HCT116 (cell line): Measurements from ENCODE around the gene GNG4. TPM values are rescaled to one million over a fixed set of nuclear protein-coding genes. Genes with fewer than 3 reads are reported as not detected.

Experiments used
- ATAC-seq: fragments of 200-7000 bp; cut with Tn5 transposase; 2 replicates; pipeline ENCODE4 v1.9.1; 2020; ENCODE audit warnings: mild to moderate bottlenecking, moderate library complexity
- BruUV-seq: library from RNA; stranded (reverse); fragments of 400-500 nt; replicated peaks from 2 replicates; lab custom pipeline; 2021; lab: Mats Ljungman, UMichigan
- CTCF ChIA-PET: fragments of 300-600 bp; sonication (Branson Sonifier 250); formaldehyde crosslinking; loops from one replicate; lab custom pipeline; 2021; ENCODE audit warnings: antibody characterized with exemption; lab: Charles Lee
- POLR2A ChIA-PET: fragments of 300-600, 350-600 bp; sonication (Branson Sonifier 250); formaldehyde crosslinking; loops from one replicate; lab custom pipeline; 2021; ENCODE audit warnings: antibody characterized with exemption; lab: Charles Lee
- RAD21 ChIA-PET, 2 experiments: fragments of 300-600 bp; sonication (Branson Sonifier 250); formaldehyde crosslinking; loops; one replicate each; lab custom pipeline; 2023; ENCODE audit warnings: low total read pairs in 2 of 2; ENCODE audit not compliant: uncharacterized antibody in 2 of 2, unreplicated experiment in 2 of 2, low non-redundant PET in 1 of 2; lab: Charles Lee
- DNase-seq: peaks from one replicate; pipeline ENCODE4 v3.0.0-alpha.2; 2010; ENCODE audit warnings: low read depth, low spot score
- H2AFZ ChIP-seq: fragments of 200-600 bp; shearing (Covaris generic), sonication (generic); 2 replicates; pipeline ENCODE4 v1.6.1; 2017; ENCODE audit warnings: low read depth, mixed run types, mixed read lengths, antibody characterized with exemption, low read length; ENCODE audit not compliant: poor library complexity, severe bottlenecking
- H3K27ac ChIP-seq: 2 replicates; pipeline ENCODE4 v1.5.1; 2012; ENCODE audit warnings: low read depth, low read length
- H3K27me3 ChIP-seq: fragments of 200-600 bp; sonication (generic); 2 replicates; pipeline ENCODE4 v1.6.1; 2016; ENCODE audit warnings: mixed run types, low read length, mixed read lengths; ENCODE audit not compliant: insufficient read depth
- H3K36me3 ChIP-seq, 2 experiments: fragments of 200-500 bp in 1 of 2; fragments of 200-600 bp in 1 of 2; sonication (Bioruptor generic) in 1 of 2; sonication (generic) in 1 of 2; 2 replicates each; pipeline versions ENCODE4 v1.5.1 to v1.6.1; 2014 to 2016; ENCODE audit warnings: low read length in 2 of 2, inconsistent platforms in 1 of 2, mixed read lengths in 1 of 2, mixed run types in 1 of 2; ENCODE audit not compliant: insufficient read depth in 2 of 2, control insufficient read depth in 1 of 2
- H3K4me1 ChIP-seq, 2 experiments: fragments of 200-600 bp in 1 of 2; sonication (generic) in 1 of 2; 2 replicates each; pipeline versions ENCODE4 v1.5.1 to v1.6.1; 2012 to 2017; ENCODE audit warnings: low read length in 2 of 2, inconsistent platforms in 1 of 2, mild to moderate bottlenecking in 1 of 2, mixed read lengths in 1 of 2, mixed run types in 1 of 2, moderate library complexity in 1 of 2; ENCODE audit not compliant: insufficient read depth in 2 of 2, control insufficient read depth in 1 of 2
- H3K4me2 ChIP-seq: fragments of 200-600 bp; sonication (generic); 2 replicates; pipeline ENCODE4 v1.6.1; 2017; ENCODE audit warnings: mixed run types, low read length, mixed read lengths
- H3K4me3 ChIP-seq, 2 experiments: fragments of 200-600 bp in 1 of 2; sonication (generic) in 1 of 2; replicated peaks in 1 of 2; 2 replicates each; pipeline ENCODE4 v1.5.1; 2011 to 2016; ENCODE audit warnings: low read length in 2 of 2, control low read depth in 1 of 2, low read depth in 1 of 2, mild to moderate bottlenecking in 1 of 2, mixed read lengths in 1 of 2, mixed run types in 1 of 2
- H3K79me2 ChIP-seq: fragments of 200-600 bp; sonication (generic); 2 replicates; pipeline ENCODE4 v1.6.1; 2017; ENCODE audit warnings: mild to moderate bottlenecking, mixed run types, low read length, moderate library complexity, mixed read lengths; ENCODE audit not compliant: insufficient read depth
- H3K9ac ChIP-seq: fragments of 200-600 bp; sonication (generic); 2 replicates; pipeline ENCODE4 v1.6.1; 2016; ENCODE audit warnings: low read length, mixed read lengths
- H3K9me2 ChIP-seq: fragments of 200-600 bp; sonication (generic), shearing (Covaris generic); 2 replicates; pipeline ENCODE4 v1.6.1; 2017; ENCODE audit warnings: mixed run types, mild to moderate bottlenecking, moderate library complexity; ENCODE audit not compliant: insufficient read depth
- H3K9me3 ChIP-seq, 2 experiments: fragments of 200-500 bp in 1 of 2; fragments of 200-600 bp in 1 of 2; sonication (Bioruptor generic) in 1 of 2; sonication (generic) in 1 of 2; 2 replicates each; pipeline ENCODE4 v1.6.1; 2014 to 2017; ENCODE audit warnings: low read length in 2 of 2, mixed read lengths in 2 of 2, inconsistent platforms in 1 of 2, low read depth in 1 of 2, mild to moderate bottlenecking in 1 of 2, mixed run types in 1 of 2, moderate library complexity in 1 of 2; ENCODE audit not compliant: control insufficient read depth in 1 of 2, insufficient read depth in 1 of 2
- H4K20me1 ChIP-seq: fragments of 200-600 bp; sonication (generic), shearing (Covaris generic); 2 replicates; pipeline ENCODE4 v1.6.1; 2017; ENCODE audit warnings: mixed run types, mild to moderate bottlenecking, moderate library complexity; ENCODE audit not compliant: insufficient read depth
- ATF3 ChIP-seq: IDR thresholded peaks from 2 replicates; pipeline ENCODE4 v1.6.1; 2012
- CBX3 ChIP-seq: IDR thresholded peaks from 2 replicates; pipeline ENCODE4 v1.6.1; 2012; ENCODE audit warnings: low read depth
- EGR1 ChIP-seq: IDR thresholded peaks from 2 replicates; pipeline ENCODE4 v1.6.1; 2012; ENCODE audit warnings: low read depth
- ELF1 ChIP-seq: IDR thresholded peaks from 2 replicates; pipeline ENCODE4 v1.6.1; 2012; ENCODE audit warnings: low read depth, borderline replicate concordance
- EZH2phosphoT487 ChIP-seq: fragments of 200-600 bp; IDR thresholded peaks from 2 replicates; pipeline ENCODE4 v1.6.1; 2018; ENCODE audit warnings: antibody characterized with exemption, borderline replicate concordance
- FOSL1 ChIP-seq: IDR thresholded peaks from 2 replicates; pipeline ENCODE4 v1.6.1; 2012; ENCODE audit warnings: low read depth
- JUND ChIP-seq: IDR thresholded peaks from 2 replicates; pipeline ENCODE4 v1.6.1; 2012
- POLR2A ChIP-seq: IDR thresholded peaks from 2 replicates; pipeline ENCODE4 v1.7.0; 2011; ENCODE audit warnings: borderline replicate concordance; ENCODE audit not compliant: insufficient read depth, insufficient read length; ENCODE audit errors: extremely low read depth
- REST ChIP-seq: IDR thresholded peaks from 2 replicates; pipeline ENCODE4 v1.6.1; 2012; ENCODE audit warnings: low read depth
- SIN3A ChIP-seq: IDR thresholded peaks from 2 replicates; pipeline ENCODE4 v1.6.1; 2012; ENCODE audit warnings: low read depth
- SRF ChIP-seq: IDR thresholded peaks from 2 replicates; pipeline ENCODE4 v1.6.1; 2012; ENCODE audit warnings: low read depth
- TCF7L2 ChIP-seq: IDR thresholded peaks from 2 replicates; pipeline ENCODE4 v1.7.0; 2011; ENCODE audit warnings: borderline replicate concordance, inconsistent platforms; ENCODE audit not compliant: insufficient read depth, insufficient read length; ENCODE audit errors: extremely low read depth
- ZBTB33 ChIP-seq: IDR thresholded peaks from 2 replicates; pipeline ENCODE4 v1.6.1; 2011; ENCODE audit warnings: mild to moderate bottlenecking, low read length, moderate library complexity; ENCODE audit not compliant: insufficient replicate concordance; ENCODE audit errors: extremely low read depth
- ZNF274 ChIP-seq: fragments of 200-500 bp; sonication (Bioruptor generic); IDR thresholded peaks from 2 replicates; pipeline ENCODE4 v1.6.1; 2014; ENCODE audit warnings: mild to moderate bottlenecking, low read depth, low read length, inconsistent platforms
- intact Hi-C: fragments of 100-400 bp; cut with micrococcal nuclease; formaldehyde crosslinking; loops from 2 replicates; pipeline ENCODE4 v1.10.0; 2022
- total RNA-seq: library from RNA; stranded (reverse); gene quantifications from one replicate; pipeline ENCODE4 v1.2.1, GENCODE V29; 2021; ENCODE audit not compliant: unreplicated experiment

The GNG4 gene
- total RNA-seq, 1 experiment from 2014 or later = 10.6 TPM

- intact Hi-C loops = no loop called here
- ATAC-seq = no peak
Measured at GRCh38 chr1:235575597-235575996, 74.0 kb downstream of the GNG4 start.

More at GRCh38 chr1:235575597-235575996, 74.0 kb downstream of the GNG4 start:
- no TSS peak for BruUV-seq
- no peak overlapping the region for H3K27ac ChIP-seq
- H3K9me2 ChIP-seq = no peaks in the 10 kb centered on the region
- no peak overlapping the region for H2AFZ ChIP-seq
- no peak overlapping the region for H3K4me3 ChIP-seq
- H3K27me3 ChIP-seq = no peaks in the 10 kb centered on the region
- no peaks in the 10 kb centered on the region for H3K4me1 ChIP-seq
- no peak overlapping the region for H3K4me2 ChIP-seq
- DNase-seq = no peak
- H3K79me2 ChIP-seq = no peaks in the 10 kb centered on the region
- TF ChIP-seq CBX3 = no peak
- no peak for TF ChIP-seq POLR2A
- TF ChIP-seq FOSL1 = no peak
- no peak for TF ChIP-seq EGR1
- TF ChIP-seq REST = no peak
- no peak for TF ChIP-seq ATF3
- TF ChIP-seq JUND = no peak
- no peak for TF ChIP-seq SRF
- no peak for TF ChIP-seq SIN3A
- no peak for TF ChIP-seq ELF1
- TF ChIP-seq TCF7L2 = no peak
- no peak for TF ChIP-seq ZBTB33
- no peak for TF ChIP-seq EZH2phosphoT487
- no peak for TF ChIP-seq ZNF274
- H3K9ac ChIP-seq = no peak overlapping the region
- H3K9me3 ChIP-seq = no peaks in the 10 kb centered on the region
- CTCF ChIA-PET = no interaction called here
- RAD21 ChIA-PET = no interaction called here
- POLR2A ChIA-PET = no interaction called here
- no peaks in the 10 kb centered on the region for H4K20me1 ChIP-seq
- H3K36me3 ChIP-seq = no peaks in the 10 kb centered on the region
